ENCODE data around the gene MS4A15. TPM values are rescaled to one million over a fixed set of nuclear protein-coding genes. Genes with fewer than 3 reads are reported as not detected.
"Not testable (repeated sequence)": the region's sequence is repeated elsewhere in the genome, so short reads cannot be mapped to it uniquely, and the experiment has no call there.

MS4A15 gene
- total and polyA plus RNA-seq, 10 of the 15 experiments (the other 5 are each of a cell fraction or from before 2014, with no cell fraction given), result 0.05 to 0.84 (median 0.45) TPM

DNA sequence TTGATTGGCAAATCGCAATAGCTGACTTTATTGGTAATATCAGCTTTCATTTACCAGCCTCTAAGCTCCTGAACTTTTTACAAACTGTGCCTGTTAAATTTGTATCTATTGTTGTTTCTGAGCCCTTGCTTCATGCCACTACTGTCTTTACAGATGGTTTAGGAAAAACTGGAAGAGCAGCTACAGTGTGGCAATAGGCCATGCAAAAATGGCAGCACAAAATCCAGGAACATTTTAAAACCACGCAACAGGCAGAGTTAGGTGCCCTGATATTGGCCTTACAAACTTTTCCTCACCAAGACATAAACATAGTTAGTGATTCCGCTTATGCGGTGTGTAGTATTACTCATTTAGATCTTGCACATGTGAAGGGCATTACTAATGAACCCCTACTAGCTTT is 2.0 kb downstream of the MS4A15 start:
- POLR2A ChIA-PET, result interaction anchor here (0.7 kb wide), 1 partner anchor 73 kb away, joined by 3 read pairs; no protein-coding TSS in a partner anchor
- CTCF ChIA-PET, result interaction anchor here (0.7 to 1.6 kb wide), 7 partner anchors 14 to 425 kb away, joined by 3 to 7 read pairs (median 3); partner anchors contain the start of gene MS4A10
- H3K36me3 ChIP-seq (ENCODE audit: control insufficient read depth in 2 of 2, insufficient read depth in 2 of 2, low read length in 1 of 2); H3K9me3 ChIP-seq (replicated peaks; ENCODE audit: control insufficient read depth, insufficient read depth, low read length); FAIRE-seq; H3K27ac ChIP-seq (ENCODE audit: control insufficient read depth, insufficient read depth); intact Hi-C loops (cut with micrococcal nuclease; ENCODE audit: unreplicated experiment); ATAC-seq; H3K4me2 ChIP-seq (ENCODE audit: control insufficient read depth, insufficient read depth); H3K27me3 ChIP-seq (replicated peaks in 1 of 2; ENCODE audit: control insufficient read depth in 2 of 2, insufficient read depth in 2 of 2, low read length in 1 of 2); H3K4me3 ChIP-seq; H3K79me2 ChIP-seq (ENCODE audit: control insufficient read depth, insufficient read depth, low read length); BruUV-seq (replicated peaks); H3K9ac ChIP-seq (ENCODE audit: control insufficient read depth, insufficient read depth, low read length); DNase-seq (ENCODE audit: low read depth, low spot score); H4K20me1 ChIP-seq (ENCODE audit: control insufficient read depth, insufficient read depth): not testable (repeated sequence)
- RAD21 ChIA-PET (ENCODE audit: unreplicated experiment), result interaction anchor here (1.5 kb wide), 1 partner anchor 16 kb away, joined by 3 read pairs; no protein-coding TSS in a partner anchor
- in situ Hi-C loops (cut with MboI), result loop anchor here (25.0 kb wide), 1 partner anchor 1571 kb away; no protein-coding TSS in a partner anchor
- peak overlapping the region; percentile 5; the same call in 1 of the 2 replicates for H2AFZ ChIP-seq (ENCODE audit: control insufficient read depth, low read depth, low read length)
- SMC1A ChIA-PET (ENCODE audit: uncharacterized antibody, unreplicated experiment), result interaction anchor here (0.8 to 1.1 kb wide), 3 partner anchors 57 to 123 kb away, joined by 3 to 7 read pairs (median 5); no protein-coding TSS in a partner anchor
- TF ChIP-seq, protein P1, sequence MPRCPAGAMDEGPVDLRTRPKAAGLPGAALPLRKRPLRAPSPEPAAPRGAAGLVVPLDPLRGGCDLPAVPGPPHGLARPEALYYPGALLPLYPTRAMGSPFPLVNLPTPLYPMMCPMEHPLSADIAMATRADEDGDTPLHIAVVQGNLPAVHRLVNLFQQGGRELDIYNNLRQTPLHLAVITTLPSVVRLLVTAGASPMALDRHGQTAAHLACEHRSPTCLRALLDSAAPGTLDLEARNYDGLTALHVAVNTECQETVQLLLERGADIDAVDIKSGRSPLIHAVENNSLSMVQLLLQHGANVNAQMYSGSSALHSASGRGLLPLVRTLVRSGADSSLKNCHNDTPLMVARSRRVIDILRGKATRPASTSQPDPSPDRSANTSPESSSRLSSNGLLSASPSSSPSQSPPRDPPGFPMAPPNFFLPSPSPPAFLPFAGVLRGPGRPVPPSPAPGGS (IDR thresholded peaks at IDR 0.05; ENCODE audit: borderline replicate concordance, insufficient read depth, low read depth, low read length, poor library complexity, severe bottlenecking), result peak; percentile 26
- H3K4me1 ChIP-seq (ENCODE audit: control insufficient read depth, insufficient read depth, low read length), result peaks cover 41% of the 10 kb centered on the region
- 90% methylated on average over 4 of the region's 4 CpGs for WGBS (ENCODE audit: insufficient coverage, insufficient replicate concordance, low lambda C conversion rate, missing lambda C conversion rate)

DNA sequence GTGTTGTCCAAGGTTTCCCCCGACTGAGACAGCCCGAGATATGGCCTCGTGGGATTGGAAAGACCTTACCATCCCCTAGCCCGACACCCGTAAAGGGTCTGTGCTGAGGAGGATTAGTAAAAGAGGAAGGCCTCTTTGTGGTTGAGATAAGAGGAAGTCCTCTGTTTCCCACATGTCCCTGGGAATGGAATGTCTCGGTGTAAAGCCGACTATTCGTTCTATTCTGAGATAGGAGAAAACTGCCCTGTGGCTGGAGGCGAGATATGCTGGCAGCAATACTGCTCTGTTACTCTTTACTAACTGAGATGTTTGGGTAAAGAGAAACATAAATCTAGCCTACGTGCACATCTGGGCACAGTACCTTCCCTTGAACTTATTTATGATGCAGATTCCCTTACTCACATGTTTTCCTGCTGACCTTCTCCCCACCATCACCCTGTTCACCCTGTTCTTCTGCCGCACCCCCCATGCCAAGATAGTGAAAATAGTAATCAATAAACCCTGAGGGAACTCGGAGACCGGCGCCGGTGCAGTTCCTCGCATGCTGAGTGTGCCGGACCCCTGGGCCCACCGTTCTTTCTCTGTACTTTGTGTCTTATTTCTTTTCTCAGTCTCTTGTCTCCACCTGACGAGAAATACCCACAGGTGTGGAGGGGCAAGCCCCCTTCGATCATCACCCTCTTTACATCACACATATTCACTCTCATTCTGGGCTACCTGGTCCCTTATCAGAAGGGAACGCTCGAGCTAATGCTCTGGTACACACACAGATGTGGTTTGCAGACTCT is 3.0 kb downstream of the MS4A15 start:
- DNase-seq (ENCODE audit: low read depth, low spot score); H4K20me1 ChIP-seq (ENCODE audit: control insufficient read depth, insufficient read depth); H3K4me2 ChIP-seq (ENCODE audit: control insufficient read depth, insufficient read depth); H3K27me3 ChIP-seq (replicated peaks in 1 of 2; ENCODE audit: control insufficient read depth in 2 of 2, insufficient read depth in 2 of 2, low read length in 1 of 2); POLR2A ChIA-PET; H3K4me3 ChIP-seq; CTCF ChIA-PET; ATAC-seq; FAIRE-seq; BruUV-seq (replicated peaks); H2AFZ ChIP-seq (ENCODE audit: control insufficient read depth, low read depth, low read length); H3K9ac ChIP-seq (ENCODE audit: control insufficient read depth, insufficient read depth, low read length); H3K27ac ChIP-seq (ENCODE audit: control insufficient read depth, insufficient read depth); H3K36me3 ChIP-seq (ENCODE audit: control insufficient read depth in 2 of 2, insufficient read depth in 2 of 2, low read length in 1 of 2); H3K79me2 ChIP-seq (ENCODE audit: control insufficient read depth, insufficient read depth, low read length); H3K9me3 ChIP-seq (replicated peaks; ENCODE audit: control insufficient read depth, insufficient read depth, low read length): not testable (repeated sequence)
- ChIA-PET SMC1A (ENCODE audit: uncharacterized antibody, unreplicated experiment) (interaction anchor here (1.5 to 7.8 kb wide), 2 partner anchors 17 to 283 kb away, joined by 3 to 143 read pairs; no protein-coding TSS in a partner anchor), RAD21 (ENCODE audit: unreplicated experiment) (interaction anchor here (7.4 kb wide), 1 partner anchor 15 kb away, joined by 119 read pairs; no protein-coding TSS in a partner anchor)
- peak; percentile 48; the same call in 1 of the 2 replicates for TF ChIP-seq SPI1 (IDR thresholded peaks at IDR 0.05; ENCODE audit: borderline replicate concordance, insufficient read depth, low read depth, low read length)
- 65% methylated on average over 22 of the region's 22 CpGs for WGBS (ENCODE audit: insufficient coverage, insufficient replicate concordance, low lambda C conversion rate, missing lambda C conversion rate)
- peaks cover 51% of the 10 kb centered on the region for H3K4me1 ChIP-seq (ENCODE audit: control insufficient read depth, insufficient read depth, low read length)
- intact Hi-C loops (cut with micrococcal nuclease; ENCODE audit: unreplicated experiment), result loop anchor here (5.0 to 10.0 kb wide), 6 partner anchors 127 to 565 kb away; partner anchors contain the start of genes PRPF19 and VPS37C
- in situ Hi-C loops (cut with MboI), result loop anchor here (10.0 to 25.0 kb wide), 2 partner anchors 395 to 1572 kb away; no protein-coding TSS in a partner anchor

Data from GM12878 (cell line).